ENCODE data around the gene OR6C75.
"Not testable (repeated sequence)": the region's sequence is repeated elsewhere in the genome, so short reads cannot be mapped to it uniquely, and the experiment has no call there.

The OR6C75 gene

GRCh38 chr12:55362675-55363074, at the start of gene OR6C75:
Gene OR6C75, plus strand, starts transcription at chr12:55362975. Its CDS starts 2,136 bp downstream, at chr12:55365111.
- no peak for ATAC-seq
- TF ChIP-seq OSR1 (CRISPR knock-in tag; IDR thresholded peaks at IDR 0.05) (no peak), ZNF70 (CRISPR knock-in tag; IDR thresholded peaks at IDR 0.05) (no peak), ZFP3 (CRISPR knock-in tag; IDR thresholded peaks at IDR 0.05) (no peak), PATZ1 (CRISPR knock-in tag; IDR thresholded peaks at IDR 0.05; ENCODE audit: borderline replicate concordance) (no peak), GLIS3 (CRISPR knock-in tag; IDR thresholded peaks at IDR 0.05) (no peak), ISL1 (CRISPR knock-in tag; IDR thresholded peaks at IDR 0.05) (no peak), TCF4 (CRISPR knock-in tag; IDR thresholded peaks at IDR 0.05; ENCODE audit: borderline replicate concordance) (no peak), SNAI2 (CRISPR knock-in tag; IDR thresholded peaks at IDR 0.05) (no peak), ZNF8 (CRISPR knock-in tag; IDR thresholded peaks at IDR 0.05) (no peak), TOX (CRISPR knock-in tag; IDR thresholded peaks at IDR 0.05; ENCODE audit: borderline replicate concordance) (no peak), ZC3H10 (CRISPR knock-in tag; IDR thresholded peaks at IDR 0.05) (no peak), PPARA (CRISPR knock-in tag; IDR thresholded peaks at IDR 0.05; ENCODE audit: borderline replicate concordance) (no peak)

- TF ChIP-seq ZC3H10 (CRISPR knock-in tag; IDR thresholded peaks at IDR 0.05) (no peak), RARB (CRISPR knock-in tag; IDR thresholded peaks at IDR 0.05) (no peak), ZNF8 (CRISPR knock-in tag; IDR thresholded peaks at IDR 0.05) (no peak), CSDC2 (CRISPR knock-in tag; IDR thresholded peaks at IDR 0.05) (no peak), GLIS3 (CRISPR knock-in tag; IDR thresholded peaks at IDR 0.05) (no peak), POU6F1 (CRISPR knock-in tag; IDR thresholded peaks at IDR 0.05; ENCODE audit: borderline replicate concordance, low read depth) (no peak)
- ATAC-seq, result no peak
These were observed 48.7 kb upstream of the OR6C75 start, which contains the start of gene OR6C1 for GRCh38 chr12:55314043-55314442. Gene OR6C1, plus strand, starts transcription at chr12:55314343. Its CDS starts 6,257 bp downstream, at chr12:55320600.

GRCh38 chr12:55320201-55320600, 42.6 kb upstream of the OR6C75 start:
- TF ChIP-seq ZFP30 (CRISPR knock-in tag; IDR thresholded peaks at IDR 0.05) (no peak), CREB5 (CRISPR knock-in tag; IDR thresholded peaks at IDR 0.05; ENCODE audit: low read depth) (no peak), ISL1 (CRISPR knock-in tag; IDR thresholded peaks at IDR 0.05) (no peak), OSR1 (CRISPR knock-in tag; IDR thresholded peaks at IDR 0.05) (no peak), PATZ1 (CRISPR knock-in tag; IDR thresholded peaks at IDR 0.05; ENCODE audit: borderline replicate concordance) (no peak), POU6F1 (CRISPR knock-in tag; IDR thresholded peaks at IDR 0.05; ENCODE audit: borderline replicate concordance, low read depth) (no peak), CSRNP3 (CRISPR knock-in tag; IDR thresholded peaks at IDR 0.05) (no peak), PPARA (CRISPR knock-in tag; IDR thresholded peaks at IDR 0.05; ENCODE audit: borderline replicate concordance) (no peak), ZNF70 (CRISPR knock-in tag; IDR thresholded peaks at IDR 0.05) (no peak), RARB (CRISPR knock-in tag; IDR thresholded peaks at IDR 0.05) (no peak), ZFP3 (CRISPR knock-in tag; IDR thresholded peaks at IDR 0.05) (no peak), ZC3H10 (CRISPR knock-in tag; IDR thresholded peaks at IDR 0.05) (no peak), ZNF8 (CRISPR knock-in tag; IDR thresholded peaks at IDR 0.05) (no peak), BACH2 (CRISPR knock-in tag; IDR thresholded peaks at IDR 0.05; ENCODE audit: borderline replicate concordance) (no peak), GLIS3 (CRISPR knock-in tag; IDR thresholded peaks at IDR 0.05) (no peak), TCF4 (CRISPR knock-in tag; IDR thresholded peaks at IDR 0.05; ENCODE audit: borderline replicate concordance) (no peak), TSHZ2 (CRISPR knock-in tag; IDR thresholded peaks at IDR 0.05) (no peak), ZNF565 (CRISPR knock-in tag; conservative IDR thresholded peaks at IDR 0.05; ENCODE audit: low read depth) (no peak), TOX (CRISPR knock-in tag; IDR thresholded peaks at IDR 0.05; ENCODE audit: borderline replicate concordance) (no peak), ARNTL (CRISPR knock-in tag; IDR thresholded peaks at IDR 0.05; ENCODE audit: borderline replicate concordance, low read depth) (no peak)
- ATAC-seq, result no peak

- not testable (repeated sequence) for ATAC-seq
These were observed 37.0 kb upstream of the OR6C75 start for GRCh38 chr12:55325801-55326200.

Data from SK-N-SH treated with all-trans-retinoic acid at 6 μM for 48 hours (cell line).